GM11168 (cell line): ENCODE measurements around the gene PCYT2.

Source experiments
- in situ Hi-C: fragments of 300-500 bp; cut with MboI; formaldehyde crosslinking; loops from one replicate; pipeline ENCODE4 v1.12.0; 2022; ENCODE audit warnings: low sequenced_read_pairs; ENCODE audit not compliant: unreplicated experiment

Gene PCYT2

DNA sequence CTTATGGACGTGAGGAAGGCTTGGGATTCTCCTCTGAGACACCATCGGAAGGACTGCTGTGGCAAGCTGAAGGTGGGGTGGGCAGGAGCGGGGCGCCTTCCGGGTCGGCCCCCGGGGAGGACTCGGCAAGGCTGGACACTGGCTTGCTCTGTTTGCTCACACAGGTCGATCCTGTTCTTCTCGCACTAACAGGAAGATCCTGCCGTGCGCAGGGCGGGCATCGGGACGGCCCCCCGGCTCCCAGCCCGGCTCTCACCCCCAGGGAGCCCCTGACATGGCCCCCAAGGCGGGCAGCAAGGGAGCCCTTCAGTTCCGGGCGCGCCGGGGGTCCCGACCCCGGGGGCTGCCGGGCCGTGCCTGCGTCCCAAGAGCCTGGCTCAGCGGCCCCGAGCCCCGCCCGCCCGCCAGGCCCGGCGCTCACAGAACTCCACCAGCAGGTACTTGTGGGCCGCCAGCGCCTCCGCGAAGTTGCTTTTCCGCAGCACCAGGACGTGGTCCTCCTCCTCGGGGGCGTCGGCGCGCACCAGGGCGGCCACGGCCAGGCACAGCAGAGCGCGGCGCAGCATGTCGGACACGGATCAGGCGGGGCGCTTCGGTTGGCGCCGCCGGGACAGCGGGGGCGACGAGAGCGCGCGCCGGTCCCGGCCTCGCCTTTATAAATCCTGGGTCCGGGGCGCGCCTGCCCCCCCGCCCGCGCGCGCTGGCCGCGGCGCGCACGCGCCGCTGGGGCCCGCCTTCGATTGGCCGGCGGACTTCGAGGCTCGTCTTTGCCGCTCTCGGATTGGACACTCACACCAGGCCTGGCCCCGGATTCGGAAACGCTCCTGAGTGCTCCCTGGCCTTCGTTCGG lies 51.1 kb downstream of the PCYT2 start, which contains the start of gene P4HB:
Gene P4HB (minus strand): TSS at position 630 of the 850 bp plus-strand sequence. CDS start 64 bp downstream, at position 566.
- in situ Hi-C loops: no loop called here

DNA sequence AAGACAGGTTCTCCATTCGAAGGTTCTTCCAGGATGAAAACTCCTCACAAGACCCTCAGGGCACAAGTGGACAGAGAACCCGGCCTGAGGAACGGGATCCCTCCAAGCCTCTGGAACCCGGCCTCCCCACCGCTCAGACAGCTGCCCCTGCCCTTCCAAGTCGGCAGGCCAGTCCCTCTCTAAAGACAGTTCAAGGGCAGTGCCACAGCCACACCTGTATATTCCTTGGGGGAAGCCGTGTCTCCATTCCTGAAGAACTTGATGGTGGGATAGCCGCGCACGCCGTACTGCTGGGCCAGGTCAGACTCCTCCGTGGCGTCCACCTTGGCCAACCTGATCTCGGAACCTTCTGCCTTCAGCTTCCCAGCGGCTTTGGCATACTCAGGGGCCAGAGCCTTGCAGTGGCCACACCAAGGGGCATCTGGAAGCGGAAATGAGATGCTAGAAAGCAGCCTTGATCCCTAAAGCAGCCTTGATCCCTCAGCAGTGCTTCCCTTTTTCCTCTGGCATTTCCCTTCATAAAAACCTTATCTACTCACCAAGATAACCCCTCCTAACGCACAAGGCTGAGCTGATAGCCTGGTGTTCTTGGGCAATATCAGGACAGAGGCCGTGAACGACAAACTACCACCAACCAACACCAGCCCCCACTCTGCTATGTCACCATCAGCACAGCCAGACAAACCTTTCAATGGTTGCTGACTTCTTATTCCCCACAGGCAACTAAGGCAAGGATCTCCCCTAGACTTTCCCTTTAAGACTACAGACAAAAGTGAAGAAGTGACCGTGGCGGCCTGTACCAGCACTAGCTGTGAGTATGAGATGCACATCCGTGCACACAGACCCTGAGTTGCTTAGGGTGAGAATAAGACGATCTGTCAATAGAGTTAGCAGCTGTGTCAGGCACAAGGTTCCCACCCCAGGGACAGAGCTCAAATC lies 52.0 kb downstream of the PCYT2 start:
- in situ Hi-C loops: no loop called here

DNA sequence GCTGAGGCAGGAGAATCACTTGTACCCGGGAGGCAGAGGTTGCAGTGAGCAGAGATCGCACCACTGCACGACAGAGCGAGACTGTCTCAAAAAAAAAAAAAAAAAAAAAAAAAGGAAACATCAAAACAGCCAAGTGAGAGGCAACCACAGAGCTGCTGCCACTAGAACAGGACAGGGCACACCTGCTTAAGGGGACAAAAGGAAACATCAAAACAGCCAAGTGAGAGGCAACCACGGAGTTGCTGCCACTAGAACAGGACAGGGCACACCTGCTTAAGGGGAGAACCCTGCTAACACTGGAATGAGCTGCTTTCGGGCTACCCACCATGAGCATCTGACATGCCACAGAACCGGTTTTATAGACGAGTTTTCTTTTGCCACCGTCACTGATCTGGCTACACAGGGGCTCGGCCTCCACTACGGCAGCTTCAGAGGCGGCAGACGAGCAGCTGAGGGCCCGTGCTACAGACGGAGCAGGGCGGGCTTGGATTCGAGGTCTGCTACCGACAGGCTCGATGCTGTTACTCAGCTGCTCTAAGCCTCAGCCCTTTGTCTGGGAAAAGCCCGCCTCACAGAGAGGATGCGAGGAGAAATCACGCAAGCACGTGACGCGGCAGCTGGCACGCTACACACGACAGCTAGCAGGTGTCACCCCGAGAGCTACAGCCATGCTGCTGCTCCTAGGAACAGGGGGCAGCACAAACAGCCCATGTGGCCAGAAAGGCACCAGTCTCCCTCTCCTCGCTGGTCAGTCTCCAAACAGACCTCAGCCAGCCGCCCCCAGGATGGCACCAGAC lies 52.8 kb downstream of the PCYT2 start:
- in situ Hi-C loops: no loop called here

DNA sequence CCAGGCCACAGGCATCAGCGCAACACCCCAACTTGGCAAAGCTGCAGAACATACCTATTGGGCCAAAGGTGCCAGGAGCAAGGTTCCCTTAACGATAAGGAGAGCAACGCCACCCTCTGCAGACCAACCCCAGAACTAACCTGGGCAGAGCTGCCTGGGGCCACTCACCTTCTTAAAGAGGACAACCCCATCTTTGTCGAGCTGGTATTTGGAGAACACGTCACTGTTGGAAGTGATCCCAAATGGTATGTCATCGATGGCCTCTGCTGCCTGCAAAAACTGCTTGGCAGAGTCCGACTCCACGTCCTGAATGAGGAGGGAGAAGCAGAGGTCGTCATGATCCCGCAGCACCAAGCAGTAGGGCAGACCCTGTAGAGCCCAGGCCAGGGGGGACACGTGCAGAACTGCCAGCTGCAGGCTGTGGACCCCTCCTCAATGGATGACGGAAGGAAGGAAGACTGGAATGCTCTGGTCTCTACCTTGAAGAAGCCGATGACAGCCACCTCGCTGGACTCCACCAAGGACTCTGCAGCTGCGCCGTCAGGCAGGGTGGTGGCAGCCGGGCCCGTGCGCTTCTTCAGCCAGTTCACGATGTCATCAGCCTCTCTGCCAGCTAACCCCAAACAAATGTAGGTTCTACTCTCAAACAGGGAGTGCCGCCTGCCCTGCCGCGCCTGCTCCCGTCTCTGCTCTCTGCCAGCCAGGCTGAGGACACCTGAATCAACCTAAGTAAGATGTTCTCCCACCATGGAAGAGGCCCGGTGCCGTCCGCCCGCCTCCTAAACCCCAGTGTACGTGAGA lies 56.0 kb downstream of the PCYT2 start:
- in situ Hi-C loops: no loop called here

DNA sequence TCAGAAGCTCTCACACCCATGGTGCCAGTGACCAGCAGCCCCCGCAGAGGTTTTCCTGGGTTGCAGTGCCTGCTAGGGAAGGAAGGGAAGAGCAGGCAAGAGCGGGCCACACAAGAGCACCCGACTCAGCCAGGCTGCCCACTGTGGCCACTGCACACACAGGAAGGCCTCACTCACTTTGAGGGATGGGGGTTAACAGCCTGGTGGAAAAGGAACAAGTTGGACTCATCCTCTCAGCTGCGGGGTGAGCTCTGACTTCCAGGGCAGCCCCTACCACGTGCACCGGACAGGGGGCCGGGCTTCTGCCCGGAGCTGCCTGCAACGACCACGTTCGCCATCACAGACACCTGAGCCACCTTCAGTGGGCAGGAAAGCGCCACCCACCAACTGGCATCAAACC lies 59.0 kb downstream of the PCYT2 start:
- in situ Hi-C loops: no loop called here

DNA sequence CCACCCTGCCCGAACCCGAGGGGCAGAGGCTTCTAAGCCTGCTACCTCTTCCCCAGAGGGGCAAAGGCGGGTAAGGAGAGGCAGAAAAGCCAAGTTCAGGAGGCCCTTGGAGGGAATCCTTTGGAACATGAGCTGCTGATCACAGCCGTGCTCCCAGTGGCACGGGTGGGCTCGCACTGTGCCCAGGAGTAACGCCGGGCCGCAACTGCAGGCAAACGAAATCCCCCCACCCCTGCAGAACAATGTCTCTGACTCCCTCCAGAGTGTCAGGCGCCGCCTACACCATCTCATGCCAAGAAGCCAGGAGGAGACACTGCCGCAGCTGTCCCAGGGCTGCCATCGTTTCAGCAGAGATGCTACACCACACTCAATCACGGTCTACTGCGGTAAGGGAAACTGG lies 59.8 kb downstream of the PCYT2 start:
- in situ Hi-C loops: no loop called here
